Neural cell (in vitro differentiated cells): ENCODE data around the gene RPUSD3. TPM values are rescaled to one million over a fixed set of nuclear protein-coding genes. Genes with fewer than 3 reads are reported as not detected.
"Not testable (repeated sequence)": the region's sequence is repeated elsewhere in the genome, so short reads cannot be mapped to it uniquely, and the experiment has no call there.

ENCODE experiments used
- H2AFZ ChIP-seq: fragments of 200-600, 300-800 bp; sonication (generic), shearing (Covaris generic); 2 replicates; pipeline ENCODE4 v1.6.0; 2014; ENCODE audit warnings: low read depth, mild to moderate bottlenecking, antibody characterized with exemption, low read length, moderate library complexity
- H3F3A ChIP-seq: fragments of 200-600 bp; shearing (Covaris generic); 2 replicates; pipeline ENCODE4 v1.6.1; 2016; ENCODE audit warnings: mild to moderate bottlenecking, moderate library complexity, mixed read lengths, antibody characterized with exemption, low read length; ENCODE audit not compliant: insufficient read depth, poor library complexity, severe bottlenecking
- H3K27ac ChIP-seq: fragments of 200-600, 300-800 bp; sonication (generic), shearing (Covaris generic); 2 replicates; pipeline ENCODE4 v1.5.1; 2014; ENCODE audit warnings: mild to moderate bottlenecking, low read length, moderate library complexity
- H3K27me3 ChIP-seq: fragments of 300-800, 200-600 bp; sonication (generic), shearing (Covaris generic); 2 replicates; pipeline ENCODE4 v1.6.0; 2014; ENCODE audit warnings: mild to moderate bottlenecking, low read depth, low read length, moderate library complexity; ENCODE audit not compliant: insufficient read depth
- H3K36me3 ChIP-seq: fragments of 300-800, 200-600 bp; sonication (generic), shearing (Covaris generic); 2 replicates; pipeline ENCODE4 v1.5.1; 2014; ENCODE audit warnings: mild to moderate bottlenecking, antibody characterized with exemption, low read length, moderate library complexity; ENCODE audit not compliant: insufficient read depth
- H3K4me2 ChIP-seq: fragments of 300-800, 200-600 bp; sonication (generic), shearing (Covaris generic); 2 replicates; pipeline ENCODE4 v1.6.0; 2014; ENCODE audit warnings: mild to moderate bottlenecking, low read length
- H3K4me3 ChIP-seq: fragments of 300-800, 200-600 bp; sonication (generic), shearing (Covaris generic); 2 replicates; pipeline ENCODE4 v1.5.1; 2014; ENCODE audit warnings: mild to moderate bottlenecking, low read length, moderate library complexity
- H3K79me2 ChIP-seq: fragments of 200-600 bp; shearing (Covaris generic); replicated peaks from 2 replicates; pipeline ENCODE4 v1.6.0; 2014; ENCODE audit warnings: mild to moderate bottlenecking, low read length, moderate library complexity; ENCODE audit not compliant: insufficient read depth
- H3K9ac ChIP-seq: fragments of 300-800, 200-600 bp; sonication (generic), shearing (Covaris generic); 2 replicates; pipeline ENCODE4 v1.6.1; 2016; ENCODE audit warnings: mild to moderate bottlenecking, low read length, mixed read lengths
- H3K9me2 ChIP-seq: fragments of 200-600 bp; shearing (Covaris generic); 2 replicates; pipeline ENCODE4 v1.6.1; 2016; ENCODE audit warnings: mild to moderate bottlenecking, low read length, mixed read lengths; ENCODE audit not compliant: insufficient read depth
- H3K9me3 ChIP-seq: fragments of 200-600, 300-800 bp; sonication (generic), shearing (Covaris generic); 2 replicates; pipeline ENCODE4 v1.6.1; 2016; ENCODE audit warnings: mild to moderate bottlenecking, mixed run types, low read length, moderate library complexity, mixed read lengths
- H4K20me1 ChIP-seq: fragments of 200-600 bp; shearing (Covaris generic); 2 replicates; pipeline ENCODE4 v1.6.1; 2016; ENCODE audit warnings: mild to moderate bottlenecking, mixed run types; ENCODE audit not compliant: insufficient read depth
- CTCF ChIP-seq: fragments of 450-650 bp; IDR thresholded peaks from 2 replicates; pipeline ENCODE4 v1.5.1; 2014; ENCODE audit warnings: antibody characterized with exemption, mild to moderate bottlenecking, moderate library complexity; ENCODE audit not compliant: poor library complexity, severe bottlenecking
- EP300 ChIP-seq: fragments of 450-650 bp; conservative IDR thresholded peaks from 2 replicates; pipeline ENCODE4 v1.6.1; 2014; ENCODE audit warnings: antibody characterized with exemption, mild to moderate bottlenecking, moderate library complexity; ENCODE audit not compliant: poor library complexity, severe bottlenecking
- EZH2 ChIP-seq: fragments of 200-600, 300-800 bp; shearing (Covaris generic), sonication (generic); IDR thresholded peaks from 2 replicates; pipeline ENCODE4 v1.6.1; 2014; ENCODE audit warnings: antibody characterized with exemption, low read length, borderline replicate concordance, mild to moderate bottlenecking; ENCODE audit not compliant: insufficient read depth, poor library complexity, severe bottlenecking
- MXI1 ChIP-seq: fragments of 450-650 bp; conservative IDR thresholded peaks from 2 replicates; pipeline ENCODE4 v1.6.1; 2014; ENCODE audit warnings: antibody characterized with exemption, mild to moderate bottlenecking; ENCODE audit not compliant: poor library complexity, severe bottlenecking
- POLR2AphosphoS5 ChIP-seq: IDR thresholded peaks from 2 replicates; pipeline ENCODE4 v1.6.1; 2012
- SMC3 ChIP-seq: fragments of 450-650 bp; conservative IDR thresholded peaks from 2 replicates; pipeline ENCODE4 v1.6.1; 2014; ENCODE audit warnings: antibody characterized with exemption, mild to moderate bottlenecking, moderate library complexity; ENCODE audit not compliant: poor library complexity
- TAF1 ChIP-seq: IDR thresholded peaks from 2 replicates; pipeline ENCODE4 v1.6.1; 2012; ENCODE audit warnings: low read depth
- polyA plus RNA-seq: library from polyadenylated mRNA; depleted of rRNA; stranded (reverse); fragments of >200 nt; gene quantifications from 2 replicates; pipeline ENCODE4 v1.2.3, GENCODE V29; 2014
- TF ChIP-seq, protein P1 (sequence below): IDR thresholded peaks from 2 replicates; pipeline ENCODE4 v1.6.1; 2012; ENCODE audit warnings: borderline replicate concordance

Gene RPUSD3
- polyA plus RNA-seq, 1 donor from 2014 or later: 35.2 TPM

GRCh38 chr3:9848860-9849259 is 5.1 kb upstream of the RPUSD3 start:
- not testable (repeated sequence) for H2AFZ ChIP-seq, H3K27me3 ChIP-seq, H3K36me3 ChIP-seq, H3K9me3 ChIP-seq, H3K9me2 ChIP-seq, H4K20me1 ChIP-seq, H3K4me3 ChIP-seq, H3F3A ChIP-seq, H3K9ac ChIP-seq, H3K4me2 ChIP-seq, H3K27ac ChIP-seq, H3K79me2 ChIP-seq
- TF ChIP-seq SMC3: peak; percentile 58
- TF ChIP-seq CTCF: peak; percentile 74

DNA sequence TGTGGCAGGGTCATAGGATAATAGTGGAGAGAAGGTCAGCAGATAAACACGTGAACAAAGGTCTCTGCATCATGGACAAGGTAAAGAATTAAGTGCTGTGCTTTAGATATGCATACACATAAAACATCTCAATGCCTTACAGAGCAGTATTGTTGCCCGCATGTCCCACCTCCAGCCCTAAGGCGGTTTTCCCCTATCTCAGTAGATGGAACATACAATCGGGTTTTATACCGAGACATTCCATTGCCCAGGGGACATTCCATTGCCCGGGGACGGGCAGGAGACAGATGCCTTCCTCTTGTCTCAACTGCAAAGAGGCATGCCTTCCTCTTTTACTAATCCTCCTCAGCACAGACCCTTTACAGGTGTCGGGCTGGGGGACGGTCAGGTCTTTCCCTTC is 4.1 kb upstream of the RPUSD3 start:
- not testable (repeated sequence) for H2AFZ ChIP-seq, H3K4me2 ChIP-seq, H3F3A ChIP-seq, H4K20me1 ChIP-seq, H3K36me3 ChIP-seq, H3K9me3 ChIP-seq, H3K4me3 ChIP-seq, H3K79me2 ChIP-seq, H3K9me2 ChIP-seq, H3K9ac ChIP-seq, H3K27me3 ChIP-seq, H3K27ac ChIP-seq

- H3K36me3 ChIP-seq: no peaks in the 10 kb centered on the region
- no peak for TF ChIP-seq MXI1
- no peak for TF ChIP-seq CTCF
- no peak for TF ChIP-seq TAF1
- no peak for TF ChIP-seq POLR2AphosphoS5
- no peak for TF ChIP-seq EP300
- no peak for TF ChIP-seq SMC3
- TF ChIP-seq EZH2: no peak
- TF ChIP-seq, protein P1, sequence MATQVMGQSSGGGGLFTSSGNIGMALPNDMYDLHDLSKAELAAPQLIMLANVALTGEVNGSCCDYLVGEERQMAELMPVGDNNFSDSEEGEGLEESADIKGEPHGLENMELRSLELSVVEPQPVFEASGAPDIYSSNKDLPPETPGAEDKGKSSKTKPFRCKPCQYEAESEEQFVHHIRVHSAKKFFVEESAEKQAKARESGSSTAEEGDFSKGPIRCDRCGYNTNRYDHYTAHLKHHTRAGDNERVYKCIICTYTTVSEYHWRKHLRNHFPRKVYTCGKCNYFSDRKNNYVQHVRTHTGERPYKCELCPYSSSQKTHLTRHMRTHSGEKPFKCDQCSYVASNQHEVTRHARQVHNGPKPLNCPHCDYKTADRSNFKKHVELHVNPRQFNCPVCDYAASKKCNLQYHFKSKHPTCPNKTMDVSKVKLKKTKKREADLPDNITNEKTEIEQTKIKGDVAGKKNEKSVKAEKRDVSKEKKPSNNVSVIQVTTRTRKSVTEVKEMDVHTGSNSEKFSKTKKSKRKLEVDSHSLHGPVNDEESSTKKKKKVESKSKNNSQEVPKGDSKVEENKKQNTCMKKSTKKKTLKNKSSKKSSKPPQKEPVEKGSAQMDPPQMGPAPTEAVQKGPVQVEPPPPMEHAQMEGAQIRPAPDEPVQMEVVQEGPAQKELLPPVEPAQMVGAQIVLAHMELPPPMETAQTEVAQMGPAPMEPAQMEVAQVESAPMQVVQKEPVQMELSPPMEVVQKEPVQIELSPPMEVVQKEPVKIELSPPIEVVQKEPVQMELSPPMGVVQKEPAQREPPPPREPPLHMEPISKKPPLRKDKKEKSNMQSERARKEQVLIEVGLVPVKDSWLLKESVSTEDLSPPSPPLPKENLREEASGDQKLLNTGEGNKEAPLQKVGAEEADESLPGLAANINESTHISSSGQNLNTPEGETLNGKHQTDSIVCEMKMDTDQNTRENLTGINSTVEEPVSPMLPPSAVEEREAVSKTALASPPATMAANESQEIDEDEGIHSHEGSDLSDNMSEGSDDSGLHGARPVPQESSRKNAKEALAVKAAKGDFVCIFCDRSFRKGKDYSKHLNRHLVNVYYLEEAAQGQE: no peak
- no peaks in the 10 kb centered on the region for H3K9me3 ChIP-seq
- H2AFZ ChIP-seq: no peak overlapping the region
- no peak overlapping the region for H3K9ac ChIP-seq
- H3K79me2 ChIP-seq: no peaks in the 10 kb centered on the region
- no peak overlapping the region for H3K4me3 ChIP-seq
- H3K9me2 ChIP-seq: no peaks in the 10 kb centered on the region
- H3K27ac ChIP-seq: no peak overlapping the region
- H4K20me1 ChIP-seq: no peaks in the 10 kb centered on the region
- no peaks in the 10 kb centered on the region for H3K27me3 ChIP-seq
- no peaks in the 10 kb centered on the region for H3F3A ChIP-seq
- H3K4me2 ChIP-seq: no peak overlapping the region
These were observed 3.2 kb upstream of the RPUSD3 start for GRCh38 chr3:9846931-9847488.
